Fibroblast of skin of abdomen (primary cell): ENCODE results near the gene TALDO1.
"Not testable (repeated sequence)": the region's sequence is repeated elsewhere in the genome, so short reads cannot be mapped to it uniquely, and the experiment has no call there.

Experiments
- DNase-seq: peaks from one replicate; pipeline ENCODE4 v3.0.0-alpha.2; 2013

The TALDO1 gene

GRCh38 chr11:737899-738298, 9.4 kb upstream of the TALDO1 start:
- not testable (repeated sequence) for DNase-seq

GRCh38 chr11:742156-742546, 5.1 kb upstream of the TALDO1 start:
- DNase-seq = no peak

GRCh38 chr11:742571-743201, 4.6 kb upstream of the TALDO1 start:
- no peak for DNase-seq

- no peak for DNase-seq
Observed at GRCh38 chr11:745428-745827, 1.8 kb upstream of the TALDO1 start.

GRCh38 chr11:746289-747157, 741 bp upstream of the TALDO1 start:
- no peak for DNase-seq

- DNase-seq = no peak
Observed at GRCh38 chr11:748007-748359, 719 bp downstream of the TALDO1 start.

- no peak for DNase-seq
Observed at GRCh38 chr11:749731-750130, 2.5 kb downstream of the TALDO1 start.

- no peak for DNase-seq
Observed at GRCh38 chr11:760236-760635, 13.0 kb downstream of the TALDO1 start.

GRCh38 chr11:761526-762108, 14.4 kb downstream of the TALDO1 start:
- DNase-seq = no peak

- peak; percentile 57 for DNase-seq
Observed at GRCh38 chr11:762421-763072, 15.3 kb downstream of the TALDO1 start.

GRCh38 chr11:763073-763463, 15.8 kb downstream of the TALDO1 start:
- no peak for DNase-seq

GRCh38 chr11:763549-764321, 16.5 kb downstream of the TALDO1 start:
- DNase-seq = no peak

- DNase-seq = no peak
Observed at GRCh38 chr11:764322-765024, 17.2 kb downstream of the TALDO1 start.

GRCh38 chr11:765025-765801, 17.9 kb downstream of the TALDO1 start:
- peak; percentile 36 for DNase-seq

GRCh38 chr11:765802-766091, 18.5 kb downstream of the TALDO1 start:
- no peak for DNase-seq

- no peak for DNase-seq
Observed at GRCh38 chr11:766106-766935, 19.1 kb downstream of the TALDO1 start.

- no peak for DNase-seq
Observed at GRCh38 chr11:766936-767210, 19.6 kb downstream of the TALDO1 start.

GRCh38 chr11:767238-767637, 20.0 kb downstream of the TALDO1 start:
- no peak for DNase-seq

GRCh38 chr11:769887-770641, 22.8 kb downstream of the TALDO1 start:
- DNase-seq = no peak
